ENCODE data around the gene ECD. TPM values are rescaled to one million over a fixed set of nuclear protein-coding genes. Genes with fewer than 3 reads are reported as not detected.

ECD gene
- polyA plus RNA-seq, 1 of the 3 experiments (the other 2 are of a cell fraction), result 21.4 TPM

DNA sequence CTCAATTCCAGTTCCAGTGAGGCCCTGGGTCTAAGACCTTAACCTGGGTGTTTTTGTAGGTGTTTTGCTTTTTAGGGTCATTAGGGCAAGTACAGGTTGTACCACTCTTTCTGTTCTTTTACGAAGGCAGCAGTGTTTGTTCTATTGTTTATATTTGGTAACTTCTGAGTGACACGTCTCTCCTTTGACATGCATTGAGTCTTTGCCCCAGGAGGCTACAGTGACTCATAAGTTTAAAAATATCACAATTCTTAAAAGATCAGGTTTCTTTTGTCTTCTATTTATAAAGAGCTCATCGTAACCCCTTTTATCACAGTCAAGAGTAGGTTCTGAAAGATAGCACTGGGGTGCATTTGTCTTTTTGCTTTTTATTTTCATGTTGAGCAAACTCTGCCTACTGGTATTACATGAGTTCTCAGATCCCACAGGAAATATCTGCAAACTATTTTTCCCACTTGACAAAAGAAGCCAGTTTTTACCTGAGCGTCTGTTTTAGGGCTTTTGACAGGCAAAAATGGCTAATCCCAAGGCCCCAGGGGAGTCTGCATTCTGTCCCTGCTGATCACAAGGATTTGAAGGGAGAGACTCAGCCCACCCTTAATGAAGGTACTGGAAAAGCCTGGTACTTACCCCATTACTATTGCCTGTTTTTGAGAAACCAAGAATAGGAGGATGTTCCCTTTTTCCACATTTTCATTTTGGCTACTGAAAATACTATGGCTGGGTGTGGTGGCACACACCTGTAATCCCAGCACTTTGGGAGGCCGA lies 49.6 kb downstream of the ECD start:
- POLR2A ChIA-PET, result no interaction called here
- no peak for DNase-seq

DNA sequence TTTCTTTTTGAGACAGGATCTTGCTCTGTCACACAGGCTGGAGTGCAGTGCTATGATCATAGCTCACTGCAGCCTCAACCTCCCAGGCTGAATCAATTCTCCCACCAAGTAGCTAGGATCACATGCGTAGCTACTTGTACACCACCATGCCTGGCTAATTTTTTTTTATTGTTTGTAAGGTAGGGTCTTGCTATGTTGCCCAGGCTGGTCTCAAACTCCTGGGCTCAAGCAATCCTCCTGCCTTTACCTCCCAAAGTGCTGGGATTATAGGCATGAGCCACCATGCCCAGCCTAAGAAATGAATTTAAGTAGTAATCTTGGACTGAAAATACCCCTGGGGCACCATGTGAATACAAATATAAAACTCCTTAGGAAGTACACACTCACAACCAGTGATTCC lies 51.8 kb downstream of the ECD start:
- POLR2A ChIA-PET, result no interaction called here
- H3K9me3 ChIP-seq, result no peaks in the 10 kb centered on the region
- no peaks in the 10 kb centered on the region for H4K20me1 ChIP-seq (ENCODE audit: insufficient read depth)
- no peak for DNase-seq
- no peak overlapping the region for H3K27ac ChIP-seq (ENCODE audit: low read depth in 2 of 2, low read length in 1 of 2)
- CTCF ChIA-PET, result interaction anchor here (0.9 to 1.6 kb wide), 2 partner anchors 8 to 43 kb away, joined by 3 to 4 read pairs; no protein-coding TSS in a partner anchor
- H3K4me1 ChIP-seq (ENCODE audit: control insufficient read depth in 1 of 2, insufficient read depth in 2 of 2, low read depth in 1 of 2, low read length in 1 of 2), result peaks cover 0 to 17% of the 10 kb centered on the region in 2 experiments; a peak in 1 of 4 replicates
- H3K4me3 ChIP-seq (ENCODE audit: low read depth in 2 of 2, low read length in 1 of 2), result no peak overlapping the region
- peaks cover 43% of the 10 kb centered on the region for H3F3A ChIP-seq (replicated peaks; ENCODE audit: insufficient read depth)
- no peaks in the 10 kb centered on the region for H3K9me2 ChIP-seq
- H3K9ac ChIP-seq, result no peak overlapping the region
- H3K4me2 ChIP-seq, result no peak overlapping the region
- no peak for TF ChIP-seq ELF1 (IDR thresholded peaks at IDR 0.05)
- no peak for TF ChIP-seq FOSL2 (IDR thresholded peaks at IDR 0.05; ENCODE audit: borderline replicate concordance, low read depth)
- TF ChIP-seq GABPA (IDR thresholded peaks at IDR 0.05; ENCODE audit: low read depth), result no peak
- no peak overlapping the region for H2AFZ ChIP-seq (ENCODE audit: low read depth)
- peaks cover 0 to 36% of the 10 kb centered on the region in 2 experiments for H3K36me3 ChIP-seq (replicated peaks in 1 of 2; ENCODE audit: control insufficient read depth in 1 of 2, insufficient read depth in 2 of 2, low read length in 1 of 2)
- WGBS (ENCODE audit: low lambda C conversion rate), result 96% methylated on average over 1 of the region's 1 CpG
- peaks cover 35% of the 10 kb centered on the region for H3K79me2 ChIP-seq (ENCODE audit: insufficient read depth)
- H3K27me3 ChIP-seq (ENCODE audit: insufficient read depth), result no peaks in the 10 kb centered on the region

More for the DNA sequence above, 49.6 kb downstream of the ECD start:
- Histone ChIP-seq H3K9me2 (no peaks in the 10 kb centered on the region), H4K20me1 (ENCODE audit: insufficient read depth) (no peaks in the 10 kb centered on the region), H3F3A (replicated peaks; ENCODE audit: insufficient read depth) (peaks cover 39% of the 10 kb centered on the region), H3K4me2 (peak overlapping the region; percentile 59), H3K36me3 (replicated peaks in 1 of 2; ENCODE audit: control insufficient read depth in 1 of 2, insufficient read depth in 2 of 2, low read length in 1 of 2) (peaks cover under 1 to 44% of the 10 kb centered on the region in 2 experiments), H3K27ac (ENCODE audit: low read depth in 2 of 2, low read length in 1 of 2) (peak overlapping the region; percentile 18 to 84; a peak in 3 of 4 replicates), H3K4me1 (ENCODE audit: control insufficient read depth in 1 of 2, insufficient read depth in 2 of 2, low read depth in 1 of 2, low read length in 1 of 2) (peaks cover 0 to 13% of the 10 kb centered on the region in 2 experiments; a peak in 1 of 4 replicates), H2AFZ (ENCODE audit: low read depth) (0 out of 2 replicates have a peak overlapping the region, but pooled peaks have one; percentile 3), H3K9ac (peak overlapping the region; percentile 40; the same call in 1 of the 2 replicates), H3K79me2 (ENCODE audit: insufficient read depth) (peaks cover 24% of the 10 kb centered on the region), H3K9me3 (no peaks in the 10 kb centered on the region), H3K27me3 (ENCODE audit: insufficient read depth) (no peaks in the 10 kb centered on the region), H3K4me3 (ENCODE audit: low read depth in 2 of 2, low read length in 1 of 2) (0 out of 4 replicates have a peak overlapping the region, but pooled peaks of 1 of the 2 experiments have one; percentile 33)
- CTCF ChIA-PET, result no interaction called here
- TF ChIP-seq, protein P1, sequence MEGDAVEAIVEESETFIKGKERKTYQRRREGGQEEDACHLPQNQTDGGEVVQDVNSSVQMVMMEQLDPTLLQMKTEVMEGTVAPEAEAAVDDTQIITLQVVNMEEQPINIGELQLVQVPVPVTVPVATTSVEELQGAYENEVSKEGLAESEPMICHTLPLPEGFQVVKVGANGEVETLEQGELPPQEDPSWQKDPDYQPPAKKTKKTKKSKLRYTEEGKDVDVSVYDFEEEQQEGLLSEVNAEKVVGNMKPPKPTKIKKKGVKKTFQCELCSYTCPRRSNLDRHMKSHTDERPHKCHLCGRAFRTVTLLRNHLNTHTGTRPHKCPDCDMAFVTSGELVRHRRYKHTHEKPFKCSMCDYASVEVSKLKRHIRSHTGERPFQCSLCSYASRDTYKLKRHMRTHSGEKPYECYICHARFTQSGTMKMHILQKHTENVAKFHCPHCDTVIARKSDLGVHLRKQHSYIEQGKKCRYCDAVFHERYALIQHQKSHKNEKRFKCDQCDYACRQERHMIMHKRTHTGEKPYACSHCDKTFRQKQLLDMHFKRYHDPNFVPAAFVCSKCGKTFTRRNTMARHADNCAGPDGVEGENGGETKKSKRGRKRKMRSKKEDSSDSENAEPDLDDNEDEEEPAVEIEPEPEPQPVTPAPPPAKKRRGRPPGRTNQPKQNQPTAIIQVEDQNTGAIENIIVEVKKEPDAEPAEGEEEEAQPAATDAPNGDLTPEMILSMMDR (IDR thresholded peaks at IDR 0.05), result no peak
- TF ChIP-seq RCOR1 (IDR thresholded peaks at IDR 0.05; ENCODE audit: low read length) (no peak), POLR2AphosphoS5 (IDR thresholded peaks at IDR 0.05; ENCODE audit: low read depth, low read length) (no peak), MEF2A (IDR thresholded peaks at IDR 0.05; ENCODE audit: borderline replicate concordance, low read depth) (peak; percentile 96), EP300 (IDR thresholded peaks at IDR 0.05; ENCODE audit: borderline replicate concordance in 1 of 2, low read depth in 1 of 2, low read length in 1 of 2) (no peak), FOSL2 (IDR thresholded peaks at IDR 0.05; ENCODE audit: borderline replicate concordance, low read depth) (0 out of 2 replicates have a peak, but pooled peaks have one; percentile 31), ELF1 (IDR thresholded peaks at IDR 0.05) (no peak), NRF1 (IDR thresholded peaks at IDR 0.05; ENCODE audit: low read depth, low read length) (no peak), FOXJ3 (CRISPR knock-in tag; IDR thresholded peaks at IDR 0.05) (no peak), MAX (IDR thresholded peaks at IDR 0.05; ENCODE audit: low read depth) (no peak), JUND (IDR thresholded peaks at IDR 0.05) (peak; percentile 56), RXRA (IDR thresholded peaks at IDR 0.05; ENCODE audit: borderline replicate concordance, low read depth) (no peak), GATA2 (CRISPR knock-in tag; IDR thresholded peaks at IDR 0.05) (no peak), SMC3 (IDR thresholded peaks at IDR 0.05; ENCODE audit: low read depth, low read length) (no peak)
- TF ChIP-seq, protein P2, sequence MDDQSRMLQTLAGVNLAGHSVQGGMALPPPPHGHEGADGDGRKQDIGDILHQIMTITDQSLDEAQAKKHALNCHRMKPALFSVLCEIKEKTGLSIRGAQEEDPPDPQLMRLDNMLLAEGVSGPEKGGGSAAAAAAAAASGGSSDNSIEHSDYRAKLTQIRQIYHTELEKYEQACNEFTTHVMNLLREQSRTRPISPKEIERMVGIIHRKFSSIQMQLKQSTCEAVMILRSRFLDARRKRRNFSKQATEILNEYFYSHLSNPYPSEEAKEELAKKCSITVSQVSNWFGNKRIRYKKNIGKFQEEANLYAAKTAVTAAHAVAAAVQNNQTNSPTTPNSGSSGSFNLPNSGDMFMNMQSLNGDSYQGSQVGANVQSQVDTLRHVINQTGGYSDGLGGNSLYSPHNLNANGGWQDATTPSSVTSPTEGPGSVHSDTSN (IDR thresholded peaks at IDR 0.05), result peak; percentile 83
- 47% methylated on average over 5 of the region's 5 CpGs for WGBS (ENCODE audit: low lambda C conversion rate)
